HG03521 (cell line): Measurements from ENCODE around the gene BAIAP2L1.

Experiments used
- ATAC-seq: cut with Tn5 transposase; IDR thresholded peaks from one replicate; pipeline ENCODE4 v1.9.1; 2021; ENCODE audit warnings: mild to moderate bottlenecking, moderate library complexity; ENCODE audit not compliant: unreplicated experiment

Gene BAIAP2L1

DNA sequence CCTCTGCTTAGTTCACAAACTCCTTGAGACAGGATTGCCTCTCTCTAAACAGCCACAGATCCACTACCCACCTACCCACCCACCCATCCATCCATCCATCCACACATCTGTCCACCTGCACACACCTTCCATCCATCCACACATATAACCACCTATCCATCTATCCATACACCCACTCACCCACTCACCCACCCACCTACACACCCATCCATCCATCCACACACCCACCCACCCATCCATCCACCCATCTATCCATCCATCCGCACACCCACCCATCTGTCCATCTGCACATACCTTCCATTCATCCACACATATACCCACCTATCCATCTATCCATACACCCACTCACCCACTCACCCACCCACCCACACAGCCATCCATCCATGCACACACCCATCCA is 158.5 kb downstream of the BAIAP2L1 start:
- ATAC-seq: no peak

DNA sequence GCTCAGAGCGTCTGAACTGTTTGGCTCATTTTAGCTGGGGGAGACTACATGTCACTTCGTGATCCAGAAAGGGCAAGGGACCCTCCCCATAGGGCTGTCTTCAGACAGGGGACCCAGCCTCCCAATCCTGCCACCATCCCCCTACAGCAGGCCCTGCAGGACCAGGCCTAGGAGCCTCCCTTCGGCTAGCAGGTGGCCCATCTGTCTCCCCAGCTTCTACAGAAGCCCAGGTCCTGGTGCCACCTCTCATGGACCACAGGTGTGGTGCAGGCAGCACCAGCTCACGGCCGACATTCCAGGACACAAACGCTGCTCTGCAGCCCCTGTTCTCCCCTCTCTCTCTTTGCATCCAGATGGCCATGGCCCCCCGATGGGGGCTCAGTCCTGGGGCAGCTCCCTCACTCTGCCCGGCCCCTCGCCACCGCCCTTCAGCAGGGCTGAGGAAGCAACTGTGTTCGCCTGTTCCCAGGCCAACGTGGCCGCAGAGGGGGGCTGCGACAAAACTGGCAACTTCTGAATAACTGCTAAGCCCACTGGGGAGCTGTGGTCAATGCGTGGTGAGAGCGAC is 159.1 kb downstream of the BAIAP2L1 start:
- ATAC-seq: no peak
